Measurements from ENCODE around the gene DCAF4L1. TPM values are rescaled to one million over a fixed set of nuclear protein-coding genes. Genes with fewer than 3 reads are reported as not detected.

The DCAF4L1 gene
- total RNA-seq, 1 donor: 0.21 TPM

GRCh38 chr4:41969671-41970070 is 11.9 kb upstream of the DCAF4L1 start:
- Histone ChIP-seq H3K4me1 (ENCODE audit: insufficient read depth, low read length) (no peaks in the 10 kb centered on the region), H3K9me3 (ENCODE audit: low read depth, low read length) (no peaks in the 10 kb centered on the region), H3K27me3 (ENCODE audit: insufficient read depth, low read length) (no peaks in the 10 kb centered on the region), H3K4me3 (ENCODE audit: low read length) (no peak overlapping the region)

GRCh38 chr4:41975341-41975740 is 6.2 kb upstream of the DCAF4L1 start:
- no peaks in the 10 kb centered on the region for H3K27me3 ChIP-seq (ENCODE audit: insufficient read depth, low read length)
- H3K4me1 ChIP-seq (ENCODE audit: insufficient read depth, low read length): no peaks in the 10 kb centered on the region
- H3K9me3 ChIP-seq (ENCODE audit: low read depth, low read length): no peaks in the 10 kb centered on the region
- H3K4me3 ChIP-seq (ENCODE audit: low read length): no peak overlapping the region

- H3K4me1 ChIP-seq (ENCODE audit: insufficient read depth, low read length): no peaks in the 10 kb centered on the region
- H3K9me3 ChIP-seq (ENCODE audit: low read depth, low read length): no peaks in the 10 kb centered on the region
- H3K4me3 ChIP-seq (ENCODE audit: low read length): no peak overlapping the region
- no peaks in the 10 kb centered on the region for H3K27me3 ChIP-seq (ENCODE audit: insufficient read depth, low read length)
Observed at GRCh38 chr4:41976775-41977516, 4.6 kb upstream of the DCAF4L1 start.

- Histone ChIP-seq H3K9me3 (ENCODE audit: low read depth, low read length) (no peaks in the 10 kb centered on the region), H3K27me3 (ENCODE audit: insufficient read depth, low read length) (no peaks in the 10 kb centered on the region), H3K4me1 (ENCODE audit: insufficient read depth, low read length) (no peaks in the 10 kb centered on the region), H3K4me3 (ENCODE audit: low read length) (no peak overlapping the region)
Observed at GRCh38 chr4:41977709-41978108, 3.8 kb upstream of the DCAF4L1 start.

- Histone ChIP-seq H3K9me3 (ENCODE audit: low read depth, low read length) (no peaks in the 10 kb centered on the region), H3K4me1 (ENCODE audit: insufficient read depth, low read length) (no peaks in the 10 kb centered on the region), H3K27me3 (ENCODE audit: insufficient read depth, low read length) (no peaks in the 10 kb centered on the region), H3K4me3 (ENCODE audit: low read length) (no peak overlapping the region)
Observed at GRCh38 chr4:41982716-41983115, 1.2 kb downstream of the DCAF4L1 start.

- Histone ChIP-seq H3K9me3 (ENCODE audit: low read depth, low read length) (no peaks in the 10 kb centered on the region), H3K4me1 (ENCODE audit: insufficient read depth, low read length) (peaks cover 5% of the 10 kb centered on the region), H3K27me3 (ENCODE audit: insufficient read depth, low read length) (no peaks in the 10 kb centered on the region), H3K4me3 (ENCODE audit: low read length) (no peak overlapping the region)
Observed at GRCh38 chr4:41985151-41985550, 3.6 kb downstream of the DCAF4L1 start.

- Histone ChIP-seq H3K27me3 (ENCODE audit: insufficient read depth, low read length) (no peaks in the 10 kb centered on the region), H3K9me3 (ENCODE audit: low read depth, low read length) (no peaks in the 10 kb centered on the region), H3K4me1 (ENCODE audit: insufficient read depth, low read length) (peaks cover 21% of the 10 kb centered on the region), H3K4me3 (ENCODE audit: low read length) (peak overlapping the region; percentile 82)
Observed at GRCh38 chr4:41989994-41990364, 8.4 kb downstream of the DCAF4L1 start.

GRCh38 chr4:41990365-41991111 is 9.0 kb downstream of the DCAF4L1 start, which contains the start of gene SLC30A9:
Gene SLC30A9, plus strand, starts transcription at chr4:41990530. Its CDS starts 122 bp downstream, at chr4:41990652.
- Histone ChIP-seq H3K4me3 (ENCODE audit: low read length) (peak within 1 kb of the TSS; percentile 82), H3K4me1 (ENCODE audit: insufficient read depth, low read length) (peaks cover 21% of the 10 kb centered on the region), H3K9me3 (ENCODE audit: low read depth, low read length) (no peaks in the 10 kb centered on the region), H3K27me3 (ENCODE audit: insufficient read depth, low read length) (no peaks in the 10 kb centered on the region)

- Histone ChIP-seq H3K9me3 (ENCODE audit: low read depth, low read length) (no peaks in the 10 kb centered on the region), H3K27me3 (ENCODE audit: insufficient read depth, low read length) (no peaks in the 10 kb centered on the region), H3K4me1 (ENCODE audit: insufficient read depth, low read length) (peaks cover 21% of the 10 kb centered on the region), H3K4me3 (ENCODE audit: low read length) (no peak overlapping the region)
Observed at GRCh38 chr4:41991916-41992767, 10.6 kb downstream of the DCAF4L1 start.

GRCh38 chr4:41992967-41993857 is 11.7 kb downstream of the DCAF4L1 start:
- no peak overlapping the region for H3K4me3 ChIP-seq (ENCODE audit: low read length)
- no peaks in the 10 kb centered on the region for H3K27me3 ChIP-seq (ENCODE audit: insufficient read depth, low read length)
- no peaks in the 10 kb centered on the region for H3K9me3 ChIP-seq (ENCODE audit: low read depth, low read length)
- peaks cover 21% of the 10 kb centered on the region for H3K4me1 ChIP-seq (ENCODE audit: insufficient read depth, low read length)

GRCh38 chr4:41994461-41994985 is 13.0 kb downstream of the DCAF4L1 start:
- Histone ChIP-seq H3K27me3 (ENCODE audit: insufficient read depth, low read length) (no peaks in the 10 kb centered on the region), H3K4me3 (ENCODE audit: low read length) (no peak overlapping the region), H3K4me1 (ENCODE audit: insufficient read depth, low read length) (peaks cover 21% of the 10 kb centered on the region), H3K9me3 (ENCODE audit: low read depth, low read length) (no peaks in the 10 kb centered on the region)

- H3K27me3 ChIP-seq (ENCODE audit: insufficient read depth, low read length): no peaks in the 10 kb centered on the region
Observed at GRCh38 chr4:41998019-41998418, 16.5 kb downstream of the DCAF4L1 start.

GRCh38 chr4:41999321-41999720 is 17.8 kb downstream of the DCAF4L1 start:
- Histone ChIP-seq H3K27me3 (ENCODE audit: insufficient read depth, low read length) (no peaks in the 10 kb centered on the region), H3K4me1 (ENCODE audit: insufficient read depth, low read length) (no peaks in the 10 kb centered on the region), H3K9me3 (ENCODE audit: low read depth, low read length) (no peaks in the 10 kb centered on the region), H3K4me3 (ENCODE audit: low read length) (no peak overlapping the region)

More at GRCh38 chr4:41998019-41998418, 16.5 kb downstream of the DCAF4L1 start:
- Histone ChIP-seq H3K4me1 (ENCODE audit: insufficient read depth, low read length) (no peaks in the 10 kb centered on the region), H3K9me3 (ENCODE audit: low read depth, low read length) (no peaks in the 10 kb centered on the region), H3K4me3 (ENCODE audit: low read length) (no peak overlapping the region)
